ENCODE data around the gene MRGPRG.
"Not testable (repeated sequence)": the region's sequence is repeated elsewhere in the genome, so short reads cannot be mapped to it uniquely, and the experiment has no call there.

MRGPRG gene

DNA sequence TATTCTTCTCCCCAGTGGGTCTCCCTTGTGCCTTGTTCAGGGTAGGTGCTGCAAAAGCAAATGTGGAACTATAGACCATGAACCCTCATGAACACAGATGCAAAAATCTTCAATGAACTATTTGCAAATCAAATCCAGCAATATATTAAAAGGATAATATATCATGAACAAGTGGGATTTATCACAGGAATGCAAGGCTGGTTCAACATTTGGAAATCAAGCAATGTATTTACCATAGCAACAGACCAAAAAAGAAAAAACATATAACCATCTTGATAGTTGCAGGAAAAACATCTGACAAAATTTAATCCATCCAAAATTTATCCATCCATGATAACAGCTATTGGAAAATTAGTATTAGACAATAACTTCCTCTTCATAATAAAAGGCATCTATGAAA lies 42.1 kb downstream of the MRGPRG start:
- no peak for DNase-seq (ENCODE audit: low read depth)

DNA sequence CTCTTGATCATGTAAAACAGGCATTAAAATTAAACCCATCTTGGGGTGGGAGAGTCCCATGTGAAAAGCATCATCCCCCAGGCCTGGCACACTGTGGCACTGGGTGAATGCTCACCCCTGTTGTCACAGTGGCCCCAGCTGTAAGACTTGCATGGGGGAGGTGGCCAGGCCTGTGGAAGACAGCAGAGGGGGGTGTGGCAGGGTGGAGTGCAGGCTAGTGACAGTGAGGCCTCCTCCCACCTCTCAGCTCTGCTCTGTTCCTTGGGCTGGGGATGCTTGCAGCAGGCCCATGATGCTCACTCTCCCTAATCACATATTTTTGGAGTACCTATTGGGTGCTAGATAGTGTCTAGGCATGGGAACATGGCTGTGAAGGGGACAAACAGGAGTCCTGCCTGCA lies 43.4 kb downstream of the MRGPRG start:
- no peak for DNase-seq (ENCODE audit: low read depth)

- DNase-seq (ENCODE audit: low read depth): no peak
Measured at GRCh38 chr11:3174387-3174786, 44.2 kb downstream of the MRGPRG start.

- DNase-seq (ENCODE audit: low read depth): no peak
Measured at GRCh38 chr11:3173795-3174194, 44.8 kb downstream of the MRGPRG start.

DNA sequence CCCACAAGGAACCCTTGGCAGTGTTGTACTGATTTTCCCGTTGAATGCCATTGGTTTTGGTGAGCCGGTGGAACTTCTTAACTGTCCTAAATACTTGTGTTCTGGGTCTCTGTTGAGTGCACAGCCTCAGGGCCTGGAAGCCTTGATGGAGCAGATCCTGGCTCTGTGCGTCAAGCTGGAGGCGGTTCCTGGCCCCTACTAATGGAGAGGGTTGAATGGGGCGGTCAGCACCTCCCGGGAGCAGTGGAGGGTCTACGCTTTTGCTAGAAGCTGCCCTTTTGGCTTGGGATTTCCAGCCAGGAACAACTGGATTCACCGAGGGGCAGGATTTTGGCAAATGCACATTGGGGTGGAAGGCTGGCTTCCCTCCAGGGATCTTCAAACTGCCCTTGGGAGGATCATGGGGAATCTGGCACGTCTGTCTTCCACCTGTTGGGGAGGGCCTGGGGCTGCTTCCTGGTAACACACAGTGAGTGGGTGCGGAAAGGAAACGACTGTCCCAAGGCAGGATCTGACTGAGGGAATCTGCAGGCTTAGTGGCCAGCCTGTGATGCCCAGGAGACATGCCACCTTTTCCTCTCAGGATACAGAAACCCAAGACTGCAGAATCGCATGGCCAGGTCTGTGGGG lies 46.6 kb downstream of the MRGPRG start:
- no peak for DNase-seq (ENCODE audit: low read depth)

DNA sequence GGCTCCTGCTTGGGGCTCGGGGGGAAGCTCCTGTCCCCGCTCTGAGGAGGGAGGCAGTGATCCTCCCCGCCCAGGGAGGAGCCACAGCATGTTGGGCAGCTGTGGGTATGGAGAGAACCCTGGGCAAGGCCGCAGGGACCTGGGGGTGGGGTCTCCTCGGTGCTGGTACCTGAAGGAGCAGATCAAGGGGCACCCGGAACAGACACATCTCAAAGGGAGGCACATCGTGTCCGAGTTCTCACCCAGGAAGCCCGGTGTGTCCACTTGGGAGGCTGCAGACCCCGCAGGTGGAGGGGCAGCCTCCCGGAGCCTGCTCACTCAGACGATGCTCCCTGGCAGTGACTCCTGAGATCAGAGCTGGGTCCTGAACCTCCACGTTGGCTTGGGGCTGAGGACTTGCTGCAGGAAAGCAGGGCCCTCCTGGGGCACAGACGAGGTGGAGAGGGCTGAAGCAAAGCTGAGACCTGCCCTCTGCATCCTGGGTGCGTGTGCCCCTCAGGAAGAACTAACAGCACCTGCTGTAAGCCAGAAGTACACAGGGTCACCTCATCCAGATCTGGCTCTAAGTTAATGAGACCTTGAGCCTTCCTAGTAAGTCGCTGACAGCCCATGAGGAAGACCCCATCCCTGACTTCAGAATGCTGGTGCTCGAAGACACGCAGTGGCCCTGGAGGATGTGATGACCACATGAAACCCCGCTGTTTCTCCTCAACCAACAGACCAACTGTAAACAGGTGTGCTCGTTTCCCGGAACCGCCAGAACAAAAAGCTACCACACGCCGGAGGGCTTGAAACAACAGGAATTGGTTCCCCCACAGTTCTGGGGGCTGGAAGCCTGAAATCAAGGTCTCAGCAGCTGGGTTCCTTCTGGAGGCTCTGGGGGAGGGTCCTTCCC lies 47.6 kb downstream of the MRGPRG start:
- no peak for DNase-seq (ENCODE audit: low read depth)

GRCh38 chr11:3170044-3170755 lies 48.4 kb downstream of the MRGPRG start:
- DNase-seq (ENCODE audit: low read depth): no peak

GRCh38 chr11:3169255-3170043 lies 49.2 kb downstream of the MRGPRG start:
- no peak for DNase-seq (ENCODE audit: low read depth)

DNA sequence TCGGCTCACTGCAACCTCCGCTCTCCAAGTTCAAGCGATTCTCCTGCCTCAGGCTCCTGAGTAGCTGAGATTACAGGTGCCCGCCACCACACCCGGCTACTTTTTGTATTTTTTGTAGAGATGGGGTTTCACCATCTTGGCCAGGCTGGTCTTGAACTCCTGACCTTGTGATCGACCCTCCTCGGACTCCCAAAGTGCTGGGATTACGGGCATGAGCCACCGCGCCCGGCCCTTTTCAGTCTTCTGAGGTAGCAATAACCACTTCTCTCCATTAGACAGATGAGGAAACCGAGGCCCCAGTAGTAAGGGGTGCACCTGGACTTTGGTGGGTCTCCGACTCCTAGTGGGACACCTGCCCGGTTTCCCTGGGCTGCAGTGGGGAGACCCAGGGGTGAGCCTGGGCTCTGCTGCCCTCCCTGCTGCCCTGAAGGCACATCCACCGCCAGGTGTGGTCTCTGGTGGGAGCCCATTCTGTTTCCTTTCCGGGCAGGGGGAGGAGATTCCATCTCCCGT lies 49.8 kb downstream of the MRGPRG start:
- not testable (repeated sequence) for DNase-seq (ENCODE audit: low read depth)

Measured in stimulated activated CD8-positive, alpha-beta memory T cell treated with anti-CD3 and anti-CD28 coated beads, Interleukin-12 subunit alpha, Interleukin-12 subunit beta, amount 100 ng/mL, for 1 hour (primary cell).